ENCODE results near the gene MRPS34.

Gene MRPS34

GRCh38 chr16:1772908-1773702 lies at the start of gene MRPS34:
Gene MRPS34 (minus strand): TSS chr16:1773134. CDS start chr16:1773119, 15 bp downstream.
- DNase-seq (ENCODE audit: low read depth in 1 of 2, low spot score in 1 of 2) = peak; percentile 75 to 91
- in situ Hi-C loops (cut with HindIII; ENCODE audit: low pct_unique_long_range_greater_than_20kb, low sequenced_read_pairs) = no loop called here
- no peak for TF ChIP-seq JUND (IDR thresholded peaks at IDR 0.05; ENCODE audit: low read depth)

GRCh38 chr16:1821861-1822611 lies 49.1 kb upstream of the MRPS34 start:
- TF ChIP-seq JUND (IDR thresholded peaks at IDR 0.05; ENCODE audit: low read depth) = no peak
- DNase-seq (ENCODE audit: low read depth in 1 of 2, low spot score in 1 of 2) = no peak
- in situ Hi-C loops (cut with HindIII; ENCODE audit: low pct_unique_long_range_greater_than_20kb, low sequenced_read_pairs) = no loop called here

GRCh38 chr16:1820946-1821290 lies 48.0 kb upstream of the MRPS34 start:
- TF ChIP-seq JUND (IDR thresholded peaks at IDR 0.05; ENCODE audit: low read depth) = no peak
- in situ Hi-C loops (cut with HindIII; ENCODE audit: low pct_unique_long_range_greater_than_20kb, low sequenced_read_pairs) = no loop called here
- DNase-seq (ENCODE audit: low read depth in 1 of 2, low spot score in 1 of 2) = no peak

GRCh38 chr16:1820096-1820945 lies 47.4 kb upstream of the MRPS34 start:
- no peak for TF ChIP-seq JUND (IDR thresholded peaks at IDR 0.05; ENCODE audit: low read depth)
- no peak for DNase-seq (ENCODE audit: low read depth in 1 of 2, low spot score in 1 of 2)
- in situ Hi-C loops (cut with HindIII; ENCODE audit: low pct_unique_long_range_greater_than_20kb, low sequenced_read_pairs) = no loop called here

GRCh38 chr16:1819611-1820010 lies 46.7 kb upstream of the MRPS34 start:
- in situ Hi-C loops (cut with HindIII; ENCODE audit: low pct_unique_long_range_greater_than_20kb, low sequenced_read_pairs) = no loop called here
- no peak for TF ChIP-seq JUND (IDR thresholded peaks at IDR 0.05; ENCODE audit: low read depth)
- no peak for DNase-seq (ENCODE audit: low read depth in 1 of 2, low spot score in 1 of 2)

GRCh38 chr16:1818873-1819525 lies 46.1 kb upstream of the MRPS34 start:
- in situ Hi-C loops (cut with HindIII; ENCODE audit: low pct_unique_long_range_greater_than_20kb, low sequenced_read_pairs) = no loop called here
- DNase-seq (ENCODE audit: low read depth in 1 of 2, low spot score in 1 of 2) = no peak
- no peak for TF ChIP-seq JUND (IDR thresholded peaks at IDR 0.05; ENCODE audit: low read depth)

GRCh38 chr16:1818204-1818872 lies 45.4 kb upstream of the MRPS34 start:
- in situ Hi-C loops (cut with HindIII; ENCODE audit: low pct_unique_long_range_greater_than_20kb, low sequenced_read_pairs) = no loop called here
- TF ChIP-seq JUND (IDR thresholded peaks at IDR 0.05; ENCODE audit: low read depth) = no peak
- DNase-seq (ENCODE audit: low read depth in 1 of 2, low spot score in 1 of 2) = no peak

- TF ChIP-seq JUND (IDR thresholded peaks at IDR 0.05; ENCODE audit: low read depth) = no peak
- in situ Hi-C loops (cut with HindIII; ENCODE audit: low pct_unique_long_range_greater_than_20kb, low sequenced_read_pairs) = no loop called here
- DNase-seq (ENCODE audit: low read depth in 1 of 2, low spot score in 1 of 2) = no peak
These were observed 44.8 kb upstream of the MRPS34 start for GRCh38 chr16:1817716-1818115.

- DNase-seq (ENCODE audit: low read depth in 1 of 2, low spot score in 1 of 2) = no peak
- TF ChIP-seq JUND (IDR thresholded peaks at IDR 0.05; ENCODE audit: low read depth) = no peak
- in situ Hi-C loops (cut with HindIII; ENCODE audit: low pct_unique_long_range_greater_than_20kb, low sequenced_read_pairs) = no loop called here
These were observed 44.3 kb upstream of the MRPS34 start for GRCh38 chr16:1817276-1817589.

GRCh38 chr16:1816396-1817275 lies 43.7 kb upstream of the MRPS34 start:
- no peak for DNase-seq (ENCODE audit: low read depth in 1 of 2, low spot score in 1 of 2)
- no peak for TF ChIP-seq JUND (IDR thresholded peaks at IDR 0.05; ENCODE audit: low read depth)
- in situ Hi-C loops (cut with HindIII; ENCODE audit: low pct_unique_long_range_greater_than_20kb, low sequenced_read_pairs) = no loop called here

GRCh38 chr16:1815461-1815860 lies 42.5 kb upstream of the MRPS34 start:
- DNase-seq (ENCODE audit: low read depth in 1 of 2, low spot score in 1 of 2) = no peak
- in situ Hi-C loops (cut with HindIII; ENCODE audit: low pct_unique_long_range_greater_than_20kb, low sequenced_read_pairs) = no loop called here
- no peak for TF ChIP-seq JUND (IDR thresholded peaks at IDR 0.05; ENCODE audit: low read depth)

Data from T47D (cell line).